HEK293T (cell line): Measurements from ENCODE around the gene B3GNT3.
A peak's percentile ranks its signal among the peaks of the same experiment; 100 is the strongest.

Experiments
- CTCF ChIA-PET: fragments of 350-600 bp; formaldehyde crosslinking; extraction: SDS; loops from one replicate; lab custom pipeline; 2021; ENCODE audit warnings: antibody characterized with exemption, inconsistent platforms; lab: Yijun Ruan, JAX
- POLR2A ChIA-PET: fragments of 350-600 bp; formaldehyde crosslinking; extraction: SDS; loops from one replicate; lab custom pipeline; 2020; ENCODE audit warnings: antibody characterized with exemption, inconsistent platforms; lab: Yijun Ruan, JAX
- DNase-seq: peaks from one replicate; pipeline ENCODE4 v3.0.0; 2012; ENCODE audit warnings: mixed read lengths; ENCODE audit errors: extremely low spot score
- ARNT ChIP-seq: fragments of 450-650 bp; IDR thresholded peaks from 2 replicates; pipeline ENCODE4 v1.6.1; 2017; ENCODE audit warnings: mild to moderate bottlenecking
- BHLHE40 ChIP-seq: fragments of 450-650 bp; IDR thresholded peaks from 2 replicates; pipeline ENCODE4 v1.6.1; 2016; ENCODE audit warnings: mild to moderate bottlenecking, moderate library complexity, borderline replicate concordance
- CTBP1 ChIP-seq: fragments of 450-650 bp; IDR thresholded peaks from 2 replicates; pipeline ENCODE4 v1.6.1; 2016; ENCODE audit warnings: borderline replicate concordance
- ELF4 ChIP-seq: fragments of 450-650 bp; IDR thresholded peaks from 2 replicates; pipeline ENCODE4 v1.6.1; 2017; ENCODE audit warnings: antibody characterized with exemption
- FOXA1 ChIP-seq: fragments of 450-650 bp; IDR thresholded peaks from 2 replicates; pipeline ENCODE4 v1.6.1; 2016; ENCODE audit warnings: mild to moderate bottlenecking
- FOXK2 ChIP-seq: fragments of 450-650 bp; IDR thresholded peaks from 2 replicates; pipeline ENCODE4 v1.6.1; 2016; ENCODE audit warnings: mild to moderate bottlenecking
- FOXM1 ChIP-seq: fragments of 450-650 bp; IDR thresholded peaks from 2 replicates; pipeline ENCODE4 v1.6.1; 2017; ENCODE audit warnings: mild to moderate bottlenecking, borderline replicate concordance
- HDGF ChIP-seq: fragments of 450-650 bp; IDR thresholded peaks from 2 replicates; pipeline ENCODE4 v1.6.1; 2017; ENCODE audit warnings: antibody characterized with exemption, borderline replicate concordance
- L3MBTL2 ChIP-seq: fragments of 450-650 bp; conservative IDR thresholded peaks from 2 replicates; pipeline ENCODE4 v1.6.1; 2016; ENCODE audit warnings: mild to moderate bottlenecking
- LEF1 ChIP-seq: fragments of 450-650 bp; IDR thresholded peaks from 2 replicates; pipeline ENCODE4 v1.6.1; 2017; ENCODE audit warnings: mild to moderate bottlenecking, borderline replicate concordance
- NFRKB ChIP-seq: fragments of 450-650 bp; IDR thresholded peaks from 2 replicates; pipeline ENCODE4 v1.6.1; 2016; ENCODE audit warnings: mild to moderate bottlenecking, moderate library complexity
- PKNOX1 ChIP-seq: fragments of 450-650 bp; IDR thresholded peaks from 2 replicates; pipeline ENCODE4 v1.6.1; 2016
- SP1 ChIP-seq: fragments of 450-650 bp; IDR thresholded peaks from 2 replicates; pipeline ENCODE4 v1.6.1; 2017
- SUZ12 ChIP-seq: fragments of 450-650 bp; IDR thresholded peaks from 2 replicates; pipeline ENCODE4 v1.6.1; 2016; ENCODE audit warnings: mild to moderate bottlenecking
- TARDBP ChIP-seq: fragments of 450-650 bp; IDR thresholded peaks from 2 replicates; pipeline ENCODE4 v1.6.1; 2016
- ZNF384 ChIP-seq: fragments of 450-650 bp; IDR thresholded peaks from 2 replicates; pipeline ENCODE4 v1.6.1; 2016

B3GNT3 gene

GRCh38 chr19:17794731-17795494 is at the start of gene B3GNT3:
Gene B3GNT3, plus strand, starts transcription at chr19:17795138. Its CDS starts 12,670 bp downstream, at chr19:17807808.
- POLR2A ChIA-PET = no interaction called here

GRCh38 chr19:17747205-17748098 is 47.5 kb upstream of the B3GNT3 start:
- CTCF ChIA-PET = interaction anchor here (0.5 kb wide), 1 partner anchor 38 kb away, joined by 4 read pairs; no protein-coding TSS in a partner anchor
- POLR2A ChIA-PET = no interaction called here
- DNase-seq = peak; percentile 98
- TF ChIP-seq FOXM1 = peak; percentile 68; the same call in 1 of the 2 replicates
- no peak for TF ChIP-seq L3MBTL2
- peak; percentile 48; the same call in 1 of the 2 replicates for TF ChIP-seq PKNOX1

More at GRCh38 chr19:17794731-17795494, at the start of gene B3GNT3:
- CTCF ChIA-PET = no interaction called here
- no peak for TF ChIP-seq HDGF
- TF ChIP-seq SP1 = no peak
- DNase-seq = peak; percentile 65

GRCh38 chr19:17748884-17749638 is 45.9 kb upstream of the B3GNT3 start:
- ChIA-PET CTCF (no interaction called here), POLR2A (interaction anchor here (0.5 kb wide), 1 partner anchor 1524 kb away, joined by 3 read pairs; no protein-coding TSS in a partner anchor)
- no peak for TF ChIP-seq FOXK2
- no peak for TF ChIP-seq TARDBP
- no peak for TF ChIP-seq SP1
- no peak for TF ChIP-seq SUZ12
- TF ChIP-seq FOXA1 = no peak
- TF ChIP-seq CTBP1 = no peak
- no peak for TF ChIP-seq PKNOX1
- no peak for TF ChIP-seq HDGF
- no peak for TF ChIP-seq ELF4
- TF ChIP-seq FOXM1 = no peak
- TF ChIP-seq NFRKB = no peak
- no peak for TF ChIP-seq ARNT
- TF ChIP-seq L3MBTL2 = no peak
- TF ChIP-seq ZNF384 = no peak
- TF ChIP-seq LEF1 = no peak
- no peak for TF ChIP-seq BHLHE40
- DNase-seq = no peak

GRCh38 chr19:17749912-17750317 is 45.0 kb upstream of the B3GNT3 start:
- DNase-seq = no peak
- no peak for TF ChIP-seq LEF1
- TF ChIP-seq FOXA1 = no peak
- no peak for TF ChIP-seq FOXK2
- TF ChIP-seq ARNT = no peak
- TF ChIP-seq NFRKB = no peak
- TF ChIP-seq TARDBP = no peak
- TF ChIP-seq ZNF384 = no peak
- ChIA-PET CTCF (no interaction called here), POLR2A (interaction anchor here (0.5 kb wide), 1 partner anchor 1525 kb away, joined by 3 read pairs; no protein-coding TSS in a partner anchor)

- ChIA-PET CTCF (no interaction called here), POLR2A (no interaction called here)
- TF ChIP-seq LEF1 = no peak
- TF ChIP-seq NFRKB = no peak
- no peak for TF ChIP-seq SUZ12
- no peak for TF ChIP-seq CTBP1
- no peak for TF ChIP-seq SP1
- no peak for TF ChIP-seq FOXK2
- no peak for TF ChIP-seq ARNT
- DNase-seq = no peak
Observed at GRCh38 chr19:17751103-17751911, 43.6 kb upstream of the B3GNT3 start, which contains the start of gene FCHO1. Gene FCHO1, plus strand, starts transcription at chr19:17751477. Its CDS starts 3,688 bp downstream, at chr19:17755165.

- CTCF ChIA-PET = interaction anchor here (0.6 kb wide), 1 partner anchor 82 kb away, joined by 3 read pairs; no protein-coding TSS in a partner anchor
- POLR2A ChIA-PET = no interaction called here
- no peak for DNase-seq
- TF ChIP-seq TARDBP (no peak), NFRKB (no peak), CTBP1 (no peak), PKNOX1 (no peak), SP1 (no peak)
Observed at GRCh38 chr19:17751912-17752273, 43.0 kb upstream of the B3GNT3 start.
